H9 (cell line): ENCODE measurements around the gene WDR38. TPM values are rescaled to one million over a fixed set of nuclear protein-coding genes. Genes with fewer than 3 reads are reported as not detected.

Experiments used
- DNase-seq: peaks from one replicate; pipeline ENCODE4 v3.0.0-alpha.2; 2017
- H2AFZ ChIP-seq: one replicate; pipeline ENCODE4 v1.6.1; 2013; ENCODE audit warnings: mild to moderate bottlenecking, low read length, control low read depth, moderate library complexity
- H2AK5ac ChIP-seq: 2 replicates; pipeline ENCODE4 v1.6.1; 2013; ENCODE audit warnings: low read length, control low read depth, mixed read lengths; ENCODE audit not compliant: insufficient read length
- H2BK120ac ChIP-seq: one replicate; pipeline ENCODE4 v1.6.1; 2013; ENCODE audit warnings: low read depth, mild to moderate bottlenecking, low read length, control low read depth, inconsistent platforms; ENCODE audit not compliant: poor library complexity, severe bottlenecking
- H2BK12ac ChIP-seq: 2 replicates; pipeline ENCODE4 v1.6.1; 2013; ENCODE audit warnings: low read length, control low read depth, mixed read lengths, low read depth; ENCODE audit not compliant: insufficient read length
- H2BK15ac ChIP-seq: 2 replicates; pipeline ENCODE4 v1.6.1; 2013; ENCODE audit warnings: low read depth, low read length, control low read depth
- H2BK20ac ChIP-seq: one replicate; pipeline ENCODE4 v1.6.1; 2013; ENCODE audit warnings: low read depth, mild to moderate bottlenecking, low read length, control low read depth, inconsistent platforms; ENCODE audit not compliant: poor library complexity, severe bottlenecking
- H2BK5ac ChIP-seq: 2 replicates; pipeline ENCODE4 v1.6.1; 2013; ENCODE audit warnings: low read length, control low read depth, mixed read lengths; ENCODE audit not compliant: insufficient read length
- H3K14ac ChIP-seq: 2 replicates; pipeline ENCODE4 v1.6.1; 2013; ENCODE audit warnings: low read length, control low read depth; ENCODE audit not compliant: insufficient read depth
- H3K18ac ChIP-seq: 2 replicates; pipeline ENCODE4 v1.6.1; 2013; ENCODE audit warnings: low read depth, mild to moderate bottlenecking, mixed read lengths, low read length, control low read depth; ENCODE audit not compliant: insufficient read length
- H3K23ac ChIP-seq: 2 replicates; pipeline ENCODE4 v1.6.1; 2013; ENCODE audit warnings: low read length, control low read depth, mixed read lengths, low read depth; ENCODE audit not compliant: insufficient read length
- H3K23me2 ChIP-seq: 2 replicates; pipeline ENCODE4 v1.6.1; 2013; ENCODE audit warnings: low read depth, mild to moderate bottlenecking, mixed read lengths, low read length, control low read depth; ENCODE audit not compliant: insufficient read length, poor library complexity, severe bottlenecking
- H3K27ac ChIP-seq: 2 replicates; pipeline ENCODE4 v1.5.1; 2013; ENCODE audit warnings: low read length, control low read depth, mixed read lengths, low read depth; ENCODE audit not compliant: insufficient read length
- H3K27me3 ChIP-seq: 2 replicates; pipeline ENCODE4 v1.6.1; 2013; ENCODE audit warnings: low read length, control low read depth, inconsistent platforms; ENCODE audit not compliant: insufficient read depth
- H3K4ac ChIP-seq: 2 replicates; pipeline ENCODE4 v1.6.1; 2013; ENCODE audit warnings: low read depth, mild to moderate bottlenecking, control low read depth, inconsistent platforms, low read length, moderate library complexity
- H3K4me1 ChIP-seq: 2 replicates; pipeline ENCODE4 v1.6.1; 2013; ENCODE audit warnings: low read length, control low read depth, inconsistent platforms; ENCODE audit not compliant: insufficient read depth
- H3K4me2 ChIP-seq: 2 replicates; pipeline ENCODE4 v1.6.1; 2013; ENCODE audit warnings: low read length, control low read depth, mixed read lengths; ENCODE audit not compliant: insufficient read length, insufficient read depth
- H3K56ac ChIP-seq: 2 replicates; pipeline ENCODE4 v1.6.1; 2013; ENCODE audit warnings: low read depth, mild to moderate bottlenecking, mixed read lengths, low read length, control low read depth; ENCODE audit not compliant: insufficient read length
- H3K79me1 ChIP-seq: 2 replicates; pipeline ENCODE4 v1.6.1; 2013; ENCODE audit warnings: low read depth, mild to moderate bottlenecking, moderate library complexity, low read length, control low read depth, inconsistent platforms; ENCODE audit not compliant: insufficient read depth, poor library complexity, severe bottlenecking
- H3K79me2 ChIP-seq: 2 replicates; pipeline ENCODE4 v1.6.1; 2013; ENCODE audit warnings: low read length, control low read depth, inconsistent platforms; ENCODE audit not compliant: insufficient read depth
- H3K9ac ChIP-seq: 2 replicates; pipeline ENCODE4 v1.6.1; 2013; ENCODE audit warnings: low read length, control low read depth, mixed read lengths; ENCODE audit not compliant: insufficient read length; ENCODE audit errors: extremely low read depth
- H3K9me3 ChIP-seq: one replicate; pipeline ENCODE4 v1.6.1; 2013; ENCODE audit warnings: low read depth, low read length, inconsistent platforms; ENCODE audit not compliant: control insufficient read depth
- H3T11ph ChIP-seq: one replicate; pipeline ENCODE4 v1.6.1; 2013; ENCODE audit warnings: mild to moderate bottlenecking, low read length, control low read depth, inconsistent platforms
- H4K20me1 ChIP-seq: one replicate; pipeline ENCODE4 v1.6.1; 2013; ENCODE audit not compliant: control insufficient read depth, insufficient read length, insufficient read depth
- H4K5ac ChIP-seq: 2 replicates; pipeline ENCODE4 v1.6.1; 2013; ENCODE audit warnings: low read depth, mild to moderate bottlenecking, mixed read lengths, low read length, control low read depth; ENCODE audit not compliant: insufficient read length
- H4K8ac ChIP-seq: replicated peaks from 2 replicates; pipeline ENCODE4 v1.6.1; 2013; ENCODE audit warnings: low read length, control low read depth, mixed read lengths, low read depth; ENCODE audit not compliant: insufficient read length
- H4K91ac ChIP-seq: 2 replicates; pipeline ENCODE4 v1.6.1; 2013; ENCODE audit warnings: low read depth, mild to moderate bottlenecking, moderate library complexity, mixed read lengths, low read length, control low read depth; ENCODE audit not compliant: insufficient read length
- H3K27ac Mint-ChIP-seq, 3 experiments: 2 replicates in 2 of 3; 3 replicates in 1 of 3; pipeline ENCODE4 v1.8.0; 2020 to 2021; ENCODE audit warnings: mixed read lengths in 3 of 3, mild to moderate bottlenecking in 1 of 3, moderate library complexity in 1 of 3
- H3K27me3 Mint-ChIP-seq: 2 replicates; pipeline ENCODE4 v1.8.0; 2021; ENCODE audit warnings: low read depth, mild to moderate bottlenecking, moderate library complexity, mixed read lengths
- H3K36me3 Mint-ChIP-seq, 3 experiments: 2 replicates in 2 of 3; 3 replicates in 1 of 3; pipeline ENCODE4 v1.8.0; 2020 to 2021; ENCODE audit warnings: low read depth in 3 of 3, mixed read lengths in 3 of 3; ENCODE audit not compliant: insufficient read depth in 1 of 3
- H3K4me1 Mint-ChIP-seq, 2 experiments: 2 replicates each; pipeline ENCODE4 v1.8.0; 2020; ENCODE audit warnings: mixed read lengths in 2 of 2
- H3K4me3 Mint-ChIP-seq, 2 experiments: 2 replicates in 1 of 2; 3 replicates in 1 of 2; pipeline ENCODE4 v1.8.0; 2020 to 2021; ENCODE audit warnings: mild to moderate bottlenecking in 2 of 2, mixed read lengths in 2 of 2, moderate library complexity in 1 of 2
- H3K9me3 Mint-ChIP-seq, 2 experiments: 2 replicates in 1 of 2; 3 replicates in 1 of 2; pipeline ENCODE4 v1.8.0; 2020; ENCODE audit warnings: mild to moderate bottlenecking in 2 of 2, mixed read lengths in 2 of 2, moderate library complexity in 1 of 2
- CTCF ChIP-seq: fragments of 200-600 bp; sonication (generic); conservative IDR thresholded peaks from 3 replicates; pipeline ENCODE4 v1.8.0; 2021; ENCODE audit warnings: antibody characterized with exemption, mild to moderate bottlenecking
- WGBS: extraction: QIAGEN DNeasy Blood & Tissue Kit; methylation state at CpG from one replicate; pipeline ENCODE4 v1.1.7; 2013; ENCODE audit warnings: missing lambda C conversion rate, low lambda C conversion rate, mixed read lengths; ENCODE audit not compliant: insufficient read length; ENCODE audit errors: extremely low coverage; 5-methylcytosine and 5-hydroxymethylcytosine counted together
- total RNA-seq: library from RNA; stranded (reverse); gene quantifications from 2 replicates; pipeline ENCODE4 v1.2.1, GENCODE V29; 2021

Gene WDR38
- total RNA-seq, 1 experiment from 2014 or later, result not detected

DNA sequence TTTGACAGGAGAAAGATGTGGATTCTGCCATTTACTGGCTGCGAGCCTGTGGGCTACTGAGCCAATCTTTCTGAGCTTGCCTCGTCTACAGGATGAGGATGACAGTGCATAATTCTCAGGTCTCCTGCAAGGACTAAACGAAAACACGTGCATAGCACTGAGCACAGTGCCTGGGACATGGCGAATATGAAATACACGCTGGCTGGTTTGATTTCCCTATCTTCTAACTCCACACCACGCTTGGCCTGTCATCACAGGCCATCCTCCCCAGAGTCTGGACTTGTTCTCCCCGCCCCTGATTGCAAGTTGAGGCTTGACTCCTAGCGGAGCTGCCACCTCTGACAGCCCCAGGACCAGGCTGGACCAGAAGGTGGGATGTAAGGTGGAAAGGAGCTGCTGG lies 46.6 kb downstream of the WDR38 start:
- no peak overlapping the region for H3K14ac ChIP-seq
- Mint-ChIP-seq H3K27me3 (no peaks in the 10 kb centered on the region), H3K4me3 (no peak overlapping the region), H3K36me3 (peaks cover 3 to 15% (median 9%) of the 10 kb centered on the region in 3 experiments; a peak in 6 of 7 replicates), H3K27ac (peak overlapping the region; percentile 1 to 87 (median 11); a peak in 3 of 7 replicates), H3K9me3 (no peaks in the 10 kb centered on the region), H3K4me1 (peaks cover 2% of the 10 kb centered on the region in 2 experiments; a peak in 3 of 4 replicates)
- no peaks in the 10 kb centered on the region for H3K79me2 ChIP-seq
- TF ChIP-seq CTCF, result no peak
- H3K9ac ChIP-seq, result no peak overlapping the region
- H2BK12ac ChIP-seq, result no peak overlapping the region
- H3K4ac ChIP-seq, result no peak overlapping the region
- no peak overlapping the region for H2AK5ac ChIP-seq
- no peaks in the 10 kb centered on the region for H3K4me1 ChIP-seq
- H3K18ac ChIP-seq, result no peak overlapping the region
- no peak overlapping the region for H2BK5ac ChIP-seq
- H3K79me1 ChIP-seq, result no peaks in the 10 kb centered on the region
- H4K8ac ChIP-seq, result no peak overlapping the region
- no peak overlapping the region for H4K5ac ChIP-seq
- no peak overlapping the region for H3K27ac ChIP-seq
- no peak overlapping the region for H4K91ac ChIP-seq
- no peaks in the 10 kb centered on the region for H3K23me2 ChIP-seq
- no peak overlapping the region for H2BK120ac ChIP-seq
- H2BK20ac ChIP-seq, result no peak overlapping the region
- H2AFZ ChIP-seq, result no peak overlapping the region
- H3T11ph ChIP-seq, result no peak overlapping the region
- no peak overlapping the region for H2BK15ac ChIP-seq
- no CpG with 5 or more reads among the region's 9 CpGs for WGBS
- H3K23ac ChIP-seq, result no peak overlapping the region
- no peak overlapping the region for H3K56ac ChIP-seq
- no peaks in the 10 kb centered on the region for H3K27me3 ChIP-seq
- H3K9me3 ChIP-seq, result no peaks in the 10 kb centered on the region
- no peak overlapping the region for H3K4me2 ChIP-seq
- no peak for DNase-seq
- no peaks in the 10 kb centered on the region for H4K20me1 ChIP-seq
